Mesendoderm (in vitro differentiated cells): ENCODE measurements around the gene SFN.

Experiments
- DNase-seq: peaks from one replicate; pipeline ENCODE4 v3.0.0; 2013
- H2AK5ac ChIP-seq: 2 replicates; pipeline ENCODE4 v1.6.1; 2013; ENCODE audit warnings: low read length, inconsistent platforms
- H2BK120ac ChIP-seq: 2 replicates; pipeline ENCODE4 v1.6.1; 2013; ENCODE audit warnings: low read depth, mild to moderate bottlenecking, low read length, moderate library complexity, mixed read lengths
- H2BK15ac ChIP-seq: replicated peaks from 2 replicates; pipeline ENCODE4 v1.6.1; 2013; ENCODE audit warnings: low read depth, mild to moderate bottlenecking, moderate library complexity
- H2BK5ac ChIP-seq: 2 replicates; pipeline ENCODE4 v1.6.1; 2013; ENCODE audit warnings: low read length, inconsistent platforms
- H3K18ac ChIP-seq: 2 replicates; pipeline ENCODE4 v1.6.1; 2013; ENCODE audit warnings: mild to moderate bottlenecking, low read length, mixed read lengths
- H3K23ac ChIP-seq: one replicate; pipeline ENCODE4 v1.6.1; 2013; ENCODE audit warnings: low read length
- H3K27ac ChIP-seq: 2 replicates; pipeline ENCODE4 v1.5.1; 2013; ENCODE audit warnings: low read depth, mild to moderate bottlenecking, inconsistent platforms, low read length, moderate library complexity
- H3K27me3 ChIP-seq: 2 replicates; pipeline ENCODE4 v1.6.1; 2013; ENCODE audit warnings: low read length, control low read depth, mild to moderate bottlenecking, inconsistent platforms; ENCODE audit not compliant: insufficient read depth, poor library complexity
- H3K36me3 ChIP-seq: 2 replicates; pipeline ENCODE4 v1.6.1; 2013; ENCODE audit warnings: low read length, inconsistent platforms; ENCODE audit not compliant: control insufficient read depth, insufficient read depth
- H3K4ac ChIP-seq: one replicate; pipeline ENCODE4 v1.6.1; 2013; ENCODE audit warnings: low read depth, mild to moderate bottlenecking, low read length, moderate library complexity
- H3K4me1 ChIP-seq: 2 replicates; pipeline ENCODE4 v1.6.1; 2013; ENCODE audit warnings: low read depth, low read length, inconsistent platforms; ENCODE audit not compliant: control insufficient read depth
- H3K4me2 ChIP-seq: 2 replicates; pipeline ENCODE4 v1.6.1; 2013; ENCODE audit warnings: low read length
- H3K4me3 ChIP-seq: 2 replicates; pipeline ENCODE4 v1.5.1; 2013; ENCODE audit warnings: mild to moderate bottlenecking, low read length
- H3K56ac ChIP-seq: one replicate; pipeline ENCODE4 v1.6.1; 2013; ENCODE audit warnings: low read length
- H3K79me1 ChIP-seq: 2 replicates; pipeline ENCODE4 v1.6.1; 2013; ENCODE audit warnings: low read length, inconsistent platforms
- H3K79me2 ChIP-seq: 2 replicates; pipeline ENCODE4 v1.6.1; 2013; ENCODE audit warnings: mild to moderate bottlenecking, low read length; ENCODE audit not compliant: control insufficient read depth, insufficient read depth
- H3K9ac ChIP-seq: 2 replicates; pipeline ENCODE4 v1.6.1; 2013; ENCODE audit warnings: low read length, inconsistent platforms
- H4K5ac ChIP-seq: one replicate; pipeline ENCODE4 v1.6.1; 2013; ENCODE audit warnings: low read length
- H4K8ac ChIP-seq: one replicate; pipeline ENCODE4 v1.6.1; 2013; ENCODE audit warnings: low read depth, mild to moderate bottlenecking, control low read depth, low read length, moderate library complexity
- whole genome bisulfite sequencing: extraction: QIAGEN DNeasy Blood & Tissue Kit; methylation state at CpG from one replicate; pipeline ENCODE4 v1.1.7; 2013; ENCODE audit warnings: low lambda C conversion rate, missing lambda C conversion rate; ENCODE audit not compliant: insufficient coverage; ENCODE audit errors: extremely low coverage; 5-methylcytosine and 5-hydroxymethylcytosine counted together

Gene SFN

GRCh38 chr1:26907071-26907917 lies 44.3 kb downstream of the SFN start:
- no CpG with 5 or more reads among the region's 6 CpGs for WGBS
- Histone ChIP-seq H3K27ac (no peak overlapping the region), H3K18ac (no peak overlapping the region), H3K9ac (no peak overlapping the region), H2BK15ac (no peak overlapping the region), H2BK120ac (no peak overlapping the region), H3K79me2 (no peaks in the 10 kb centered on the region), H2AK5ac (no peak overlapping the region), H3K4ac (no peak overlapping the region), H3K4me1 (no peaks in the 10 kb centered on the region), H3K27me3 (no peaks in the 10 kb centered on the region), H3K4me3 (no peak overlapping the region), H3K4me2 (no peak overlapping the region), H2BK5ac (no peak overlapping the region), H4K5ac (no peak overlapping the region), H3K79me1 (no peaks in the 10 kb centered on the region), H3K23ac (no peak overlapping the region), H3K56ac (no peak overlapping the region), H4K8ac (no peak overlapping the region), H3K36me3 (no peaks in the 10 kb centered on the region)
- DNase-seq: peak; percentile 24

GRCh38 chr1:26909951-26910342 lies 47.0 kb downstream of the SFN start:
- Histone ChIP-seq H3K79me2 (no peaks in the 10 kb centered on the region), H3K9ac (no peak overlapping the region), H2BK5ac (no peak overlapping the region), H3K36me3 (no peaks in the 10 kb centered on the region), H3K4me1 (no peaks in the 10 kb centered on the region), H2BK15ac (no peak overlapping the region), H3K27me3 (no peaks in the 10 kb centered on the region), H3K4ac (no peak overlapping the region), H3K4me2 (no peak overlapping the region), H2BK120ac (no peak overlapping the region), H3K27ac (no peak overlapping the region), H3K4me3 (no peak overlapping the region), H3K79me1 (no peaks in the 10 kb centered on the region), H3K18ac (no peak overlapping the region), H2AK5ac (no peak overlapping the region), H3K56ac (no peak overlapping the region), H3K23ac (no peak overlapping the region), H4K8ac (no peak overlapping the region), H4K5ac (no peak overlapping the region)
- DNase-seq: no peak
- no CpG with 5 or more reads among the region's 3 CpGs for WGBS

- H3K79me2 ChIP-seq: no peaks in the 10 kb centered on the region
- H3K36me3 ChIP-seq: no peaks in the 10 kb centered on the region
- no peak overlapping the region for H2BK15ac ChIP-seq
- H3K27me3 ChIP-seq: no peaks in the 10 kb centered on the region
- H3K18ac ChIP-seq: no peak overlapping the region
- H3K4me2 ChIP-seq: no peak overlapping the region
- no peak overlapping the region for H3K4me3 ChIP-seq
- no peaks in the 10 kb centered on the region for H3K79me1 ChIP-seq
- H3K4ac ChIP-seq: no peak overlapping the region
- no peak overlapping the region for H2BK5ac ChIP-seq
- no peak for DNase-seq
- H3K23ac ChIP-seq: no peak overlapping the region
- H3K27ac ChIP-seq: no peak overlapping the region
- no peak overlapping the region for H2AK5ac ChIP-seq
- H4K8ac ChIP-seq: no peak overlapping the region
- H3K56ac ChIP-seq: no peak overlapping the region
- no peak overlapping the region for H3K9ac ChIP-seq
- no CpG with 5 or more reads among the region's 4 CpGs for WGBS
- no peak overlapping the region for H2BK120ac ChIP-seq
- no peaks in the 10 kb centered on the region for H3K4me1 ChIP-seq
- no peak overlapping the region for H4K5ac ChIP-seq
These were observed 47.6 kb downstream of the SFN start for GRCh38 chr1:26910343-26911160.

DNA sequence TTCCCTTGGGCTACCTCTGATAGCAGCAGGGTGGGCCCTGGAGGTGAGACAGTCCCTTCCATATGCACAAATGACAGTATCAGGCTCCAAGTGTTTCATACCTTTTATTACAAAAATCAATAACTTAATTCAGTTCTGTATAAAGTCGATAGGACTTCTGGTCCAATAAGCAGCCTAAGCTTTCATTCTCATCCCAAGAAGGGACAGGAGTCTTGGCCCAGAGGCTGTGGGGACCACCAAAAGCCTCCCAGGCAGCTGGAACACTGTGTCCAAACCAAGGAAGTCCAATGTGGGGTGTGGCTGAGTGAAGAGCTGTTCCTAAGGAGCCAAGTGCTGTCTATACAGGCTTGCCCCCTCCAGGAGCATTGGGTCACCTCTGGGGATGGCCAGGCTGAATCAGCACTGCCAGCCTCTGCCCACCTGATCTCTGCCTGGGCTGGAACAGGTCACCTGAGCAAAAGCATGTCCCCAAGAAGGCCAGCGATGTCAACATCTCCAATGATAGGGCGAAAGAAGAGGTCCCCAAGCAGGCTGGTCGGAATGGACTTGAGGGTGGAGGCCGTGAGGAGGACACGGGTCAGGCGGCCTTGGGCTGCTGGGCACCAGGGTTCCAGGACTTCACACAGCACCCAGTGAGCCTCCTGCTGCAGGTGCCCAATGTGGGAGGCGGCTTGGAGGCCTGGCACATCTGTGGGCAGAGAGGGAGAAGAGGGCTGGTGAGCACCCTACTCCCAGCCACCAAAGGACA lies 48.6 kb downstream of the SFN start:
- no peak for DNase-seq
- no peak overlapping the region for H2BK15ac ChIP-seq
- H3K27me3 ChIP-seq: no peaks in the 10 kb centered on the region
- H3K36me3 ChIP-seq: no peaks in the 10 kb centered on the region
- no peak overlapping the region for H3K56ac ChIP-seq
- H2BK5ac ChIP-seq: no peak overlapping the region
- H3K4me3 ChIP-seq: no peak overlapping the region
- no peak overlapping the region for H3K18ac ChIP-seq
- H3K23ac ChIP-seq: no peak overlapping the region
- H2AK5ac ChIP-seq: no peak overlapping the region
- no peak overlapping the region for H4K8ac ChIP-seq
- H3K4me2 ChIP-seq: no peak overlapping the region
- H3K9ac ChIP-seq: no peak overlapping the region
- no peaks in the 10 kb centered on the region for H3K4me1 ChIP-seq
- no peak overlapping the region for H3K4ac ChIP-seq
- no peaks in the 10 kb centered on the region for H3K79me2 ChIP-seq
- no peak overlapping the region for H4K5ac ChIP-seq
- no peaks in the 10 kb centered on the region for H3K79me1 ChIP-seq
- no peak overlapping the region for H3K27ac ChIP-seq
- WGBS: no CpG with 5 or more reads among the region's 8 CpGs
- H2BK120ac ChIP-seq: no peak overlapping the region

DNA sequence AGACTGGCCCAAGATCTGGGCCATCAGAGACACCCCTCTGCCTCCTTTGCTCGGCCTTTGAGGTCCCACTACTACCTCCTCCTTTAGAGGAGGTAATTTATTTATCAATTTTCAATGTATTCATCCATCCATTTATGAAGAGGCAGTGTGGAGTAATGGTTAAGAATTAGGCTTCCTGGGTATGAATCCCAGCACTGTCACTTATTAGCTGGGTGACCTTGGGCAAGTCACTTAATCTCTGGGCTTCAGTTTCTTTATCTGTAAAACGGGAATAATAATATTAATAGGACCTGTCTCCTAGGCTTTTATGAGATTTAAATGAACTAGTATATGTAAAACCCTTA lies 49.2 kb downstream of the SFN start:
- H3K18ac ChIP-seq: no peak overlapping the region
- no peak overlapping the region for H3K4me2 ChIP-seq
- H3K4ac ChIP-seq: no peak overlapping the region
- H3K27ac ChIP-seq: no peak overlapping the region
- H2AK5ac ChIP-seq: no peak overlapping the region
- H2BK5ac ChIP-seq: no peak overlapping the region
- no peak overlapping the region for H3K23ac ChIP-seq
- no peak overlapping the region for H4K5ac ChIP-seq
- DNase-seq: no peak
- WGBS: no CpG with 5 or more reads among the region's 2 CpGs
- H3K27me3 ChIP-seq: no peaks in the 10 kb centered on the region
- no peaks in the 10 kb centered on the region for H3K36me3 ChIP-seq
- H2BK120ac ChIP-seq: no peak overlapping the region
- no peaks in the 10 kb centered on the region for H3K4me1 ChIP-seq
- H4K8ac ChIP-seq: no peak overlapping the region
- no peak overlapping the region for H3K56ac ChIP-seq
- H3K79me2 ChIP-seq: no peaks in the 10 kb centered on the region
- H2BK15ac ChIP-seq: no peak overlapping the region
- no peaks in the 10 kb centered on the region for H3K79me1 ChIP-seq
- no peak overlapping the region for H3K4me3 ChIP-seq
- H3K9ac ChIP-seq: no peak overlapping the region
